ENCODE results near the gene CCDC12.
A peak's percentile ranks its signal among the peaks of the same experiment; 100 is the strongest.

CCDC12 gene

GRCh38 chr3:46938118-46938517, 38.4 kb downstream of the CCDC12 start:
- DNase-seq (ENCODE audit: low read depth, low spot score), result no peak

GRCh38 chr3:46936733-46937250, 39.8 kb downstream of the CCDC12 start:
- no peak for DNase-seq (ENCODE audit: low read depth, low spot score)

GRCh38 chr3:46935989-46936558, 40.5 kb downstream of the CCDC12 start:
- no peak for DNase-seq (ENCODE audit: low read depth, low spot score)

- DNase-seq (ENCODE audit: low read depth, low spot score), result peak; percentile 87
These were observed 41.2 kb downstream of the CCDC12 start for GRCh38 chr3:46935168-46935858.

GRCh38 chr3:46934498-46935167, 41.9 kb downstream of the CCDC12 start:
- DNase-seq (ENCODE audit: low read depth, low spot score), result no peak

- DNase-seq (ENCODE audit: low read depth, low spot score), result no peak
These were observed 42.5 kb downstream of the CCDC12 start for GRCh38 chr3:46934072-46934471.

GRCh38 chr3:46933261-46933660, 43.3 kb downstream of the CCDC12 start:
- DNase-seq (ENCODE audit: low read depth, low spot score), result no peak

- no peak for DNase-seq (ENCODE audit: low read depth, low spot score)
These were observed 43.9 kb downstream of the CCDC12 start for GRCh38 chr3:46932455-46933225.

GRCh38 chr3:46931631-46932331, 44.8 kb downstream of the CCDC12 start:
- no peak for DNase-seq (ENCODE audit: low read depth, low spot score)

GRCh38 chr3:46930945-46931403, 45.6 kb downstream of the CCDC12 start:
- DNase-seq (ENCODE audit: low read depth, low spot score), result no peak

- DNase-seq (ENCODE audit: low read depth, low spot score), result no peak
These were observed 46.2 kb downstream of the CCDC12 start for GRCh38 chr3:46930166-46930944.

GRCh38 chr3:46929324-46929723, 47.2 kb downstream of the CCDC12 start:
- DNase-seq (ENCODE audit: low read depth, low spot score), result no peak

- DNase-seq (ENCODE audit: low read depth, low spot score), result no peak
These were observed 48.3 kb downstream of the CCDC12 start for GRCh38 chr3:46928282-46928681.

- DNase-seq (ENCODE audit: low read depth, low spot score), result no peak
These were observed 48.8 kb downstream of the CCDC12 start for GRCh38 chr3:46927718-46928073.

- no peak for DNase-seq (ENCODE audit: low read depth, low spot score)
These were observed 49.5 kb downstream of the CCDC12 start for GRCh38 chr3:46926871-46927717.

- no peak for DNase-seq (ENCODE audit: low read depth, low spot score)
These were observed 50.1 kb downstream of the CCDC12 start for GRCh38 chr3:46926447-46926846.

GRCh38 chr3:46926039-46926438, 50.5 kb downstream of the CCDC12 start:
- no peak for DNase-seq (ENCODE audit: low read depth, low spot score)

- DNase-seq (ENCODE audit: low read depth, low spot score), result no peak
These were observed 51.0 kb downstream of the CCDC12 start for GRCh38 chr3:46925585-46925934.

GRCh38 chr3:46924921-46925584, 51.5 kb downstream of the CCDC12 start:
- no peak for DNase-seq (ENCODE audit: low read depth, low spot score)
